Measurements from ENCODE around the gene PEBP1.
A peak's percentile ranks its signal among the peaks of the same experiment; 100 is the strongest.
"Not testable (repeated sequence)": the region's sequence is repeated elsewhere in the genome, so short reads cannot be mapped to it uniquely, and the experiment has no call there.

The PEBP1 gene

GRCh38 chr12:118135788-118136558 lies at the start of gene PEBP1:
Gene PEBP1, plus strand, starts transcription at chr12:118136124. Its CDS starts 86 bp downstream, at chr12:118136210.
- DNase-seq (ENCODE audit: low spot score): peak; percentile 96

- DNase-seq (ENCODE audit: low spot score): no peak
Observed at GRCh38 chr12:118089782-118090181, 46.1 kb upstream of the PEBP1 start.

GRCh38 chr12:118094039-118094438 lies 41.9 kb upstream of the PEBP1 start:
- no peak for DNase-seq (ENCODE audit: low spot score)

- no peak for DNase-seq (ENCODE audit: low spot score)
Observed at GRCh38 chr12:118098401-118098800, 37.5 kb upstream of the PEBP1 start.

GRCh38 chr12:118098911-118099671 lies 36.8 kb upstream of the PEBP1 start:
- no peak for DNase-seq (ENCODE audit: low spot score)

- no peak for DNase-seq (ENCODE audit: low spot score)
Observed at GRCh38 chr12:118101051-118101450, 34.9 kb upstream of the PEBP1 start.

GRCh38 chr12:118102070-118102469 lies 33.9 kb upstream of the PEBP1 start:
- DNase-seq (ENCODE audit: low spot score): no peak

- no peak for DNase-seq (ENCODE audit: low spot score)
Observed at GRCh38 chr12:118102609-118103008, 33.3 kb upstream of the PEBP1 start.

- no peak for DNase-seq (ENCODE audit: low spot score)
Observed at GRCh38 chr12:118103201-118103600, 32.7 kb upstream of the PEBP1 start.

GRCh38 chr12:118103601-118104382 lies 32.1 kb upstream of the PEBP1 start, which contains the start of gene VSIG10:
Gene VSIG10, minus strand, starts transcription at chr12:118104011. Its CDS starts 340 bp downstream, at chr12:118103671.
- DNase-seq (ENCODE audit: low spot score): peak; percentile 38

- DNase-seq (ENCODE audit: low spot score): no peak
Observed at GRCh38 chr12:118107011-118107410, 28.9 kb upstream of the PEBP1 start.

- DNase-seq (ENCODE audit: low spot score): no peak
Observed at GRCh38 chr12:118107694-118108093, 28.2 kb upstream of the PEBP1 start.

GRCh38 chr12:118109088-118109487 lies 26.8 kb upstream of the PEBP1 start:
- no peak for DNase-seq (ENCODE audit: low spot score)

- no peak for DNase-seq (ENCODE audit: low spot score)
Observed at GRCh38 chr12:118119449-118119879, 16.5 kb upstream of the PEBP1 start.

GRCh38 chr12:118120579-118121363 lies 15.2 kb upstream of the PEBP1 start:
- DNase-seq (ENCODE audit: low spot score): peak; percentile 71

- DNase-seq (ENCODE audit: low spot score): no peak
Observed at GRCh38 chr12:118122264-118122663, 13.7 kb upstream of the PEBP1 start.

- DNase-seq (ENCODE audit: low spot score): no peak
Observed at GRCh38 chr12:118124333-118124874, 11.5 kb upstream of the PEBP1 start.

- no peak for DNase-seq (ENCODE audit: low spot score)
Observed at GRCh38 chr12:118125743-118126118, 10.2 kb upstream of the PEBP1 start.

- no peak for DNase-seq (ENCODE audit: low spot score)
Observed at GRCh38 chr12:118126119-118126757, 9.7 kb upstream of the PEBP1 start.

- no peak for DNase-seq (ENCODE audit: low spot score)
Observed at GRCh38 chr12:118127867-118128266, 8.1 kb upstream of the PEBP1 start.

- DNase-seq (ENCODE audit: low spot score): not testable (repeated sequence)
Observed at GRCh38 chr12:118129436-118129835, 6.5 kb upstream of the PEBP1 start.

Measured in putamen (tissue), 1 donor.